Raji (cell line): ENCODE measurements around the gene TSEN34.

Experiments
- POLR2A ChIP-seq: IDR thresholded peaks from 2 replicates; pipeline ENCODE4 v1.6.1; 2011; ENCODE audit warnings: low read depth, low read length, control low read depth; ENCODE audit not compliant: insufficient read depth

Gene TSEN34

DNA sequence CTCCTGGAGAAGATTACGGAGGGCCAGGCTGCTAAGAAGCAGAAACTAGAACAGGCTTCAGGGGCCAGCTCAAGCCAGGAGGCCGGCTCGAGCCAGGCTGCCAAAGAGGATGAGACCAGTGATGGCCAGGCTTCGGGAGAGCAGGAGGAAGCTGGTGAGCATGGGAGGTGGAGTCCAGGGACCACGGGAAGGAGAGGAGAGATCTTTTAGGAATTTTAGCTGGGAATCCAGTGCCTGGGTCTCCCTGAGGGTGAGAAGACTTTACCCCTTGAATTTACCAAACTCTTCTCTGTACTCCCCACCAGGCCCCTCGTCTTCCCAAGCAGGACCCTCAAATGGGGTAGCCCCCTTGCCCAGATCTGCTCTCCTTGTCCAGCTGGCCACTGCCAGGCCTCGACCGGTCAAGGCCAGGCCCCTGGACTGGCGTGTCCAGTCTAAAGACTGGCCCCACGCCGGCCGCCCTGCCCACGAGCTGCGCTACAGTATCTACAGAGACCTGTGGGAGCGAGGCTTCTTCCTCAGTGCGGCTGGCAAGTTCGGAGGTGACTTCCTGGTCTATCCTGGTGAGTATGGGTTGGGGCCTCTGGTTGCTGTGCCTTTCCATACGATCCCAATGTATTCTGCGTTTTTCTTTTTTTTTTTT, 824 bp downstream of the TSEN34 start:
- TF ChIP-seq POLR2A = no peak

DNA sequence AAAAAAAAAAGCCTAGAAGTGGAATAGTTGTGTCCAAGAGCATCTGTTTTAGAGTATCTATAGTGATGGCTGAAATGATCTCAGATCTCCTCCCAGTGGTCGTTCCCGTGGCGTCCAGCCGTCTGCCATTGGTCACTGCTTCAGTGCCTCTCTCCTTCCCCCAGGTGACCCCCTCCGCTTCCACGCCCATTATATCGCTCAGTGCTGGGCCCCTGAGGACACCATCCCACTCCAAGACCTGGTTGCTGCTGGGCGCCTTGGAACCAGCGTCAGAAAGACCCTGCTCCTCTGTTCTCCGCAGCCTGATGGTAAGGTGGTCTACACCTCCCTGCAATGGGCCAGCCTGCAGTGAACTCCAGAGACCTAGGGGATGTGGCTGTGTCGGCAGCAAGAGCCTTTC, 1.9 kb downstream of the TSEN34 start:
- TF ChIP-seq POLR2A = no peak

DNA sequence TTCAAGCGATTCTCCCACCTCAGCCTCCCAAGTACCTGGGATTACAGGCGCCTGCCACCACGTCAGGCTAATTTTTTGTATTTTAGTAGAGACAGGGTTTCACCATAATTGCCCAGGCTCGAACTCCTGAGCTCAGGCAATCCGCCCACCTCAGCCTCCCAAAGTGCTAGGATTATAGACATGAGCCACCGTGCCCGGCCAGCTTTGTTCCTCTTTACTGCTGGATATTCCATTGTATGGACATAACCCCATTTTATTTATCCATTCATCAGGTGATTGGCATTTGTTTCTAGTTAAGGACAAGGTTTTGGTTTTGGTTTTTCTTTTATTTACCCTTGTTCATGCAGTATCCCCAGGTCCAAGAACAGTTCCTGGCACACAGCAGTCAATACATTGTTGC, 5.4 kb downstream of the TSEN34 start:
- no peak for TF ChIP-seq POLR2A

- no peak for TF ChIP-seq POLR2A
These were observed 6.0 kb downstream of the TSEN34 start for GRCh38 chr19:54197121-54197520.

DNA sequence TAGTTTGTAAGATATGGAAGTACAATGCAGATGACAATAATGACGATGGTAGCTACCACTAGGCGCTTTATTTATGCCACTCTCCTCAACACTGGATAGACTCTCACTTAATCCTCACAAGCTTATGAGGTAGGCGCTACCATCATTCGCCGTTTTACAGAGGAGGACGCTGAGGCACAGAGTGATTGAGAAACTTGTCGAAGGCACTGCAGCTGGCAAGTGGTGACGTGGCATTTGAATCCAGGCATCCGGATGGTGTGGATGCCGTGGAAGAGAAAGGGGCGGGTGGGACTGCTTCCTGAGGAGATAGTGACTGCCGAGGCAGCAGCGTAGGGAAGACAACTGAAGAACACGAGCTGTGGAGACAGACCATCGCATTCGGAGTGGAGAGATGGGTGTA, 8.3 kb downstream of the TSEN34 start:
- TF ChIP-seq POLR2A = no peak

- no peak for TF ChIP-seq POLR2A
These were observed 10.1 kb downstream of the TSEN34 start for GRCh38 chr19:54201172-54201701.

GRCh38 chr19:54201980-54202379, 10.9 kb downstream of the TSEN34 start:
- no peak for TF ChIP-seq POLR2A

DNA sequence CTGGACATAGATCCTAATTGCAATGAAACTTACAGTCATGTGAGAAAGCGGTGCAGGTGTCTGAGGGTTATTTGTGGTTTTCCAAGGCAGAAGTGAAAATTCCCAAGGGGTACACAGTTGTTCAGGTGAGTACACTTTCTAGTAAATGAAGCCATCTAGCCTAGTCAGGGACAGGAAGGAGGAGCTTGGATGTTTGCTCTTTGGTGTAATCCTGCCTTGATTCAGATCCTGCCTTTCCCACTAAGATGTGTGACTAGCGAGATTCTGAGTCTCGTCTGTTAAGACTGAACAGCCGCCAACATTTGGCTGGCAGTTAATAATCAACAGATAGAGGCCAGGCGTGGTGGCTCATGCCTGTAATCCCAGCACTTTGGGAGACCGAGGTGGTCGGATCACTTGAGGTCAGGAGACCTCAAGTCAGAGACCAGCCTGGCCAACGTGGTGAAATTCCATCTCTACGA, 12.1 kb downstream of the TSEN34 start:
- TF ChIP-seq POLR2A = no peak

DNA sequence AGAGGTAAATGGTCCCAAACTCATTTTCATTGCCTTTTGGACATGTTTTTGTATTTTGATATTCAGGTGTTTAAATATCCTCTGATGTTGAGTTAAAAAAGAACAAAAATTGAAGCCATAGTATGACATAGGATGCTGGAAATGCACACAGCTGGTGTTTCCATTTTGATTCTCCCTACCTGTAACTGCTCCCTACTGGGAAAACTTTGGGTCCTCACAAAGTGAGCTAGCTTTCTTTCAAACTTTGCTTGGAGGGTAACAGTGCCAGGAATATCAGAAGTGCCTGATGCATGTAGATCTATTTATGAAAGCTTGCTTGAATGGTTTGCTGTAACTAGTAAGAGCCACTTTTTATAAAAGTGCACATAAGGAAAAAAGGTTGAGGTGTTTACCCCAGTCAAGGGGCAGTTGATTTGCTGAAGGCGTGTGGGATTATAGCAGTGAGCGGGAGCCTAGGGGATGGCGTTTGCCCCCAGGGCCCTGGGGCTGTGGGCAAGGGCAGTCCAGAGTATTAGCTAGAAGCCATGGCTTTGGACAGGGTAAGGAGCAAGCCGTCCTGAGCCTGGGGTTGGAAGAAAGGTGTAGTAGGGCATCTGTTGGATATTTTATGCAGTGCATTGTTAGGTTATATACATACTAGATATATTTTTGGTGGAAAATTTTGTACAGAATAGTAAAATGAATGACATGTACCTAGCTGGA, 13.8 kb downstream of the TSEN34 start:
- no peak for TF ChIP-seq POLR2A

- TF ChIP-seq POLR2A = no peak
These were observed 15.1 kb downstream of the TSEN34 start for GRCh38 chr19:54206030-54206830.

DNA sequence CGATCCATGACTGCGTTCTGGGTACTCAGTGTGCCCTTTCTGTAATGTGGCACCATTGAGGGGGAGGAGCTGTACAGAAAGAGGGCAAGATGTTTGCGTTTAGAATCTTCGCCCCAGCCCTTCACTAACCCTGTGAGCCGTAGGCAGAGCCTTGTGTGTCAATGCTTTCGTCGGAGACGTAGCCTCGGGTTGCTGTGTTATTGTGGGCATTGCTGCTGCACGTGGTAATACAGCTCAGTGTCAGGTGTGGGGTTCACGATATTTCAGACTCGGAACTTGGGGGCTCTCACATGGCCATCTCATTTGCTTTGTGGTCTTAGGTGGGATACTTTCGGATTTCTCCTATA, 15.7 kb downstream of the TSEN34 start:
- TF ChIP-seq POLR2A = no peak

- no peak for TF ChIP-seq POLR2A
These were observed 16.5 kb downstream of the TSEN34 start for GRCh38 chr19:54207676-54207982.

DNA sequence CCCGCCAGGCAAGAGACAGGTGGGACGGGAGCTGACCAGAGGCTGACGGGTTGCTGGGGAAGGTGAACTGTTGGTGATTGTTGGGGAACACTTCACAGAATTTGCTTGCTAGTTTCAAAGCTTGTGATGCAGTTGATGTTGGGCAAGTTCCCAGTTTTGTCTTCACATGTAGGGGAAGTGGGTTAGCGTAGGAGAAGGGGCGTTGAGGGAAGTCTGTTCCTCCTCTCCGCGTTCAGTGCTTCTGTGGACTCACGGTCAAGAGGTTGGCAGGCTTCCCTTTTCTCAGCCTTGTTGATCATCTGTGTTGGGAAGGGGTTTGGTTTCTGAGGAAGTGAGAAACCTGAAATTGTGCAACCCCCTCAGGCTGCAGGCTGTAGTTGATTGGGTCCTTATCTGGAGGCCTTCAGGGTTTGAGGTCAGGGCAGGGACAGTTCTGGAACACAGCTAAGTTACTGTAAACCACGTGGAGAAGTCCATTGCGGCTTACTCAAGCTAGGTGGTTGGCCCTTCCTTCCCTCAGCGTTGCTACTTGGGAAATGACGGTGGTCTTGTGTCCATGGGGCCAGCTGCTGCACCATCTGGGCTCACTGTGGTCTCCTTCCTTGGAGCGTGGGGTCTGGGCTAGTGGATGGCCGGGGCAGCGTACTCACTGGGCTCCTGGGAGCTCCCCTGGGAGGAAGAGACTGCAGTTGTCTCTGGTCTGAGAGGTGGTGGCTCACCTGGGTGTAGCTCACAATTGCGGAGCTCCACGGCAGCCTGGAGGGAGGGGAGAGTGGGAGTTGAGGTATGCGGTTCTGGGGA, 17.1 kb downstream of the TSEN34 start:
- TF ChIP-seq POLR2A = no peak

GRCh38 chr19:54208784-54209057, 17.6 kb downstream of the TSEN34 start:
- 0 out of 2 replicates have a peak, but pooled peaks have one; percentile 7 for TF ChIP-seq POLR2A

DNA sequence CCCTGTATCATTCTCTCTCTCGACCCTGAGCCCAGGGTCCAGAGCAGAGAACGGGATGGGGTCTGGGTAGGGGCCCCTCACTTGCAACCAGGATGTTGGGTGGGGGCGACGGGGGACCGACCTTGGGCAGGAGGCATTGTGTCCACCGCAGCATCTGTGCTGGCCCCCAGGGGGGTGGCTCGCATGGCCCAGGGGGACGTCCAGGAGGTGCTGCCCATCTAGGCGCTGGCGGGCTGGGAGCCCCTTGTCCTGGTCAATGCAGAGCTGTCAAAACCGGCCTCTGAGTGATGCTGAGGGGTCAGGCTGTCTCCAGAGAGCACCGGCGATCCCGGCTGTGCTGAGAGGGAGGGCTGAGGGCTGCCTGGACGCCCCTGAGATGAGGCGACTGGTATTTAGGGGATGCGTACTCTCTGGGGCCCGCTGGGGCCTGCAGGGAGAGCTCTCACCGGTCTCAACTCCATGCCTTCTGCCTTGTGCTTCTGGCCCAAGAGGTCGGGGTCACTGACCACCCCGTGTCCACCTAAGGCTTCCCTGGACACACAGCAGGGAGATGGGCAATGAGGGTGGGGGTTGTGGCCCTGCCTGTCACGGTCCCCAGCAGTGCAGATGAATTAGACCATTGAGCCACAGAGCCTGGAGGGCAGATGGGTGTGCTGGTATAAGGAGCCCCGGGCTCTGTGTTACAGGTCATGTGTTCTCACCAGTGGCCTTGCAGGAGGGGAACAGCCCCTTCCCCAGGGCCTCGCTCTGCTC, 18.1 kb downstream of the TSEN34 start:
- TF ChIP-seq POLR2A = no peak; the same call in 1 of the 2 replicates
